ENCODE measurements around the gene KNCN.

KNCN gene

GRCh38 chr1:46569116-46569515 lies 17.7 kb upstream of the KNCN start:
- DNase-seq (ENCODE audit: low read depth in 3 of 3, low spot score in 1 of 3), result no peak

GRCh38 chr1:46568461-46568891 lies 17.0 kb upstream of the KNCN start:
- no peak for DNase-seq (ENCODE audit: low read depth in 3 of 3, low spot score in 1 of 3)

DNA sequence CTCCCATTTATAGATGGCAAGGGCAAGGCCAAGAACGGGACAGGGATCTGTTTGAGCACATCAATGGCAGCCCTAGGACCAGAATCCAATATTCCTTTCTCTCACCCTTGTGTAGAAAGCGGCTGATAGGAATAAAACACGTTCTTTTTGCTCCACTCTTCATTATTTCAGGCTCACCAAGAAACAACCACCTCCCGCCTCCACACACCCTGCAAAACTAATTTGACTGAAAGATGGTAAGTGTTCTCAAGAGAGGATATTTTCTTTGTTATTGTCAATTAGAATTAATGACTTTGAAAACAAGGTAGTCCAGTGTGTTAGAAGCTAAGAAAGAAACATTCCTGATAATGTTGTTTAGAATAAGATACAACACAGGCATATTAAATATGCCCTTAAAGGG lies 11.9 kb upstream of the KNCN start:
- no peak for DNase-seq (ENCODE audit: low read depth in 3 of 3, low spot score in 1 of 3)

GRCh38 chr1:46562498-46562897 lies 11.1 kb upstream of the KNCN start:
- DNase-seq (ENCODE audit: low read depth in 3 of 3, low spot score in 1 of 3), result no peak

GRCh38 chr1:46558966-46559365 lies 7.5 kb upstream of the KNCN start:
- DNase-seq (ENCODE audit: low read depth in 3 of 3, low spot score in 1 of 3), result no peak

- no peak for DNase-seq (ENCODE audit: low read depth in 3 of 3, low spot score in 1 of 3)
Measured at GRCh38 chr1:46558141-46558963, 6.9 kb upstream of the KNCN start.

DNA sequence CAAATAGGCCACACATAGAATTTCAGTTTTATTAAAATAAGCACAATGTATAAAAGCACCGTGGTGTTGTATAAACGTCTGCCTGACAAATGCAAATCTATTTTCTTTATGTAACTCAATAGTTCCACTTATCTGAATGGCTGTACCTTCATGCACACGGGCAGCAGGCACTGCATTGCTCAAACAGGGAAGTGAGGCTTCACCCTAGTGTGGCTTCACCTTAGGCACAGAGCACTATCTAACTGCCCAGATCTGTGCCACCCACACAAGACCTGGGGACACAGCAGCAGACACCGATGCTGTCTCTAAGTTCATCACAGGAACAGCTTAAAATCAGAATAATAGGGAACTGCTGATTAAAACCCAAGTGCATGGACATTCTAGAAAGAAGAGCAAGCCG lies 6.0 kb upstream of the KNCN start:
- DNase-seq (ENCODE audit: low read depth in 3 of 3, low spot score in 1 of 3), result no peak

DNA sequence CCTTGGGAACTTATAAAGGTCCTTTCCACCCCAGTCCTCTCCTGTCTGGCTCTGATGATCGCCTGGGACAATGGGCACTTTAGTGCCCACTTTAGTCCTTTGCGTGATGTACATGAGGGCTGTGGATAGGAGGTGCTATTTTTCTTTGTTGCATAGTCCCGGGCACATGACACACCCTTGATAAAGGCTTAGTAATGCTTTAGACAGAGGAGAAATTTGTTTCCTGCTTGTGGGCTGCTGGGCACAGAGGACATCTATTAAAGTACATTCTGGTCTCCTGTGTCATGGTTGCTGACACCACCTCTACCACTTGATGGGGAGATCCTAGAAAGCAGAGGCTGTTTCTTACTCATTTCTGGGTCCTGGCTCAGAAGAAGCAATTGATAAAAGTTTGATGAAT lies 5.4 kb upstream of the KNCN start:
- no peak for DNase-seq (ENCODE audit: low read depth in 3 of 3, low spot score in 1 of 3)

GRCh38 chr1:46555826-46556619 lies 4.6 kb upstream of the KNCN start:
- no peak for DNase-seq (ENCODE audit: low read depth in 3 of 3, low spot score in 1 of 3)

- DNase-seq (ENCODE audit: low read depth in 3 of 3, low spot score in 1 of 3), result no peak
Measured at GRCh38 chr1:46554597-46555381, 3.3 kb upstream of the KNCN start.

- DNase-seq (ENCODE audit: low read depth in 3 of 3, low spot score in 1 of 3), result no peak
Measured at GRCh38 chr1:46554236-46554596, 2.8 kb upstream of the KNCN start.

DNA sequence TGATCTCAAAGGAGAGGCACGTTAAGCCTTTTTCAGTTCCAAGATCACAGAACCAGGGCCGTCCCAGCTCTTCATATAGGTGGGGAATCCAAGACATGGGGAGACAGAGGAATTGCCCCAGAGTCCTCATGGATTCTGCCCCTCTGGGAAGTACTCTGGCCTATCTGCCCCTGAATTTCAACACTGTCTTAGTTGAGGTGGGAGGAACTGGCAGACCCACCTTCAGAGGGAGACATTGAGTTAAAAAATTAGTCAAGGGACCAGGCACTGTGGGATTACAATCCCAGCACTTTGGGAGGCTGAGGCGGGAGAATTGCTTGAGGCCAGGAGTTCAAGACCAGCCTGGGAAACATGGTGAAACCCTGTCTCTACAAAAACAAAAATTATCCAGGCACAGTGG lies 2.1 kb upstream of the KNCN start:
- no peak for DNase-seq (ENCODE audit: low read depth in 3 of 3, low spot score in 1 of 3)

GRCh38 chr1:46552357-46553237 lies 1.1 kb upstream of the KNCN start:
- DNase-seq (ENCODE audit: low read depth in 3 of 3, low spot score in 1 of 3), result no peak

- DNase-seq (ENCODE audit: low read depth in 3 of 3, low spot score in 1 of 3), result no peak
Measured at GRCh38 chr1:46550751-46551231, 656 bp downstream of the KNCN start.

DNA sequence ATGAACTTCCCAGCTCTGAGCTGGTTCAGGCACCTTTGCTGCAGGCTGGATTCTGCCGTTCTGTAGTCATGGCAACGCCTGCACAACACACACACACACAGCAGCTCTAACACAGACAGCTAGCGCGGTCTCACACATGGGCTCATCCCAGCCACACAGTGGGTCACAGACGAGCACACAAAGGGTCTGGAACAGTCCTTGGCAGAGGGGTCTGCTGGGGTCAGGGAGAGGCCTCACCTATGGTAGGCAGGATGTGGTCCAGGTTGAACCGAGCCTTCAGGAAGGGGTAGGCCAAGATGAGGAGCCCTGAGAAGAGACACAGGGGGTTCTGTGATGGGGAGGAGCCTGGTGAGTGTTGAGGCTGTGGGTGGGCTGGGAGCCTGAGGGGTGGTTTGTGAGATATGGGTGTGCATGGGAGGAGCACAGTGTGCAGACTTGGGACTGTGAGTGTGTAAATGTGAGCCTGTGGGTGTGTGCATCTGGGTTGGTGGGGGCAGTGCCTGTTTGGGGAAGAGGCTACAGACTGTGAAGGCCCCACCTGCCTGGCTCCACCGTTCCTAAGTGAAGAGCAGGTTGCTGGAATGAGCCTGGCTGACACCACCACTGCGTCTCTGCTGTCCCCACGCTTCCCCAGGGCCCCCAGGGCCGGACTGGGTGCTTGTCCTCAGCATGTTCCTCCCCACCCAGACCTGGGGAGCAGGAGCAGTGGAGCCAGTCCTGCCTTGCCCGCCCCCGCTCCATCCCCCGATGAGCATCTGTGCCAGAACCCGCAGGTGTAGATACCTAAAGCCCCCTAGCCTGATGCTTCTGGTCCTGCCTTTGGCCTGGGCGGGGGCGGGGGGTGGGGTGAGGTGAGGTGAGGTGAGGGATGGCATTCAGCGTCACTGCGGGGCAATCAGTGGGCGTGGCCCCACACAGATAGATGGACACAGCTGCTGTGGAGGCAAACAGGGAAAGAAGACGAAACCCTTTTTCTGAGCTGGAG lies 1.5 kb downstream of the KNCN start:
- DNase-seq (ENCODE audit: low read depth in 3 of 3, low spot score in 1 of 3), result no peak

DNA sequence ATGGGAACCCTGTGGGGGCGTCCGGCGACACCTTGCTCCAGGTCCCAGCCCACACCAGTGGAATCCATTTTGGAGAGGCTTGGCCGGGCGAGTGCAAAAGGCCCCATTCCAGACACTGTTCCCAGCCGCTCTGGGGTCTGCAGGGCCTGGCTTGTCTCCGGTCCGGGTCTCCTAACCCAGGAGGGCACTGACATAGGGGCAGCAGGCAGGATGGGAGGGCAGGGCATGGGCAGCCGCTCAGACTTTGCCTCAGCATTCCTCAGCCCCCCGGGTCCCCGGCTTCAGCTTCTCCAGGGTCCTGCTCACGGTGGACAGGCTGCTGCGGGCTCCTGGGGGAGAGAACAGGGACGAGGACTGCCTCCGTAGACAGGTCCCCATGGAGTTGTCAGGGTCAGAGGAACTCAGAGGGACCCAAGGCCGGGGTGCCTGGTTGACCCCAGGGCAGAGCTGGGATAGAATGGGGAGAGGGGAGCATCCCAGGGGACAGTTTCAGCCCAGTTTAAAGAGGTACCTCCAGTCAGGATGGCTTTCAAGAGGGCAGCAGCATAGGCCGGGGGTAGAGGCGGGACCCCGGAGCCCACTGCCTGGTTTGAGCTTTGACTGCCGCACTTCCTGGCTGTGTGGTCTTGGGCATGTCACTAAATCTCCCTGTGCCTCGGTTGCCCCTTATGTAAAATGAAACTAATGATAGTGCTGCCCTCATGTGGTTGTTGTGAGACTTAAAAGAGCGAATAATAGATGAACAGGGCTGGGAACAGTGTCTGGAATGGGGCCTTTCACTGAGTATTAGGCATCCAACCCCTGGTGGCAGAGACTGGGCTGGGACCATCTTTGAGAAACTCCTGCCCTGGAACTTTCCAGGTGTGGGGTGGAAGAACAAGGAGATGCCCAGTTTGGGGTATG lies 3.7 kb downstream of the KNCN start:
- no peak for DNase-seq (ENCODE audit: low read depth in 3 of 3, low spot score in 1 of 3)

DNA sequence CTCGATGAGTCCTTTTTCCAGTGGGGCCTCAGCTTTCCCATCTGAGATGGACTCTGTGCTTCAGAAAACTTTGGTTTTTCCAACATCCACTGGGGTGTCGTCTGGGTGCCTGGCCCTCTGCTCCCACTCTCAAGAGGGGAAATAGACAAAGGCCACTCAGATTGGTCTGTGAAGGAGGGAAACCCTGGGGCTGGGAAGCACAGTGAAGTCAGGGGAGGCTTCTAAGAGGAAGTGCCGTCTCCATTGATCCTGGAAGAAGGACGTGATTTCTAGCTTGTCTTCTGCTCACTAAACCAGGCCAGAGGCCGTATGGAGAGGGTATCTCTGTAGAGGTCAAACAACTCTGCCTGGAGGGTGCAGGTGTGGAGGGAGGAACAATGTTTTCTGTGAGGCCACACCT lies 5.2 kb downstream of the KNCN start:
- no peak for DNase-seq (ENCODE audit: low read depth in 3 of 3, low spot score in 1 of 3)

DNA sequence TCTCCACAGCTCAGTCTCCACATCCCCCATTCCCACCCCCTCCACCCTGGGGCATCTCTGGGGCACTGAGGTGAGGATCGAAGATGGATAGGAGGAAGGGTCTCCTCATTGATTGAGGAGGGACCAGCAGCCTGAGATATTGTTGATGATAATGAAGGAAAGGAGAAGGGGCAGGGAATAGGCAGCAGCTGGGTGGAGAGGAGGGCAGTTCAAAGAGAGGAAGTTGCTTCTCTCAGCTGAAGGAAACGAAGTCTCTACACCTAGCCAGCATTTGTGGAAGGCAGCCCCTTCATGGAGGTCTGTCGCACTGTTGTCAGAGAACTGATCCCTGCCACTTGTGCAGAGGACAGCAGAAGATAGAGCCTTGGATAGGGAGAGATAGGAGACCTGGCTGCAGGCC lies 5.7 kb downstream of the KNCN start:
- no peak for DNase-seq (ENCODE audit: low read depth in 3 of 3, low spot score in 1 of 3)
